Activated CD4-positive, alpha-beta T cell treated with anti-CD3 and anti-CD28 coated beads, Interleukin-2, amount 50 U/mL, for 24 hours (primary cell): ENCODE data around the gene TNRC18.
"Not testable (repeated sequence)": the region's sequence is repeated elsewhere in the genome, so short reads cannot be mapped to it uniquely, and the experiment has no call there.

Experiments
- DNase-seq, 2 donors: peaks; one replicate each; pipeline ENCODE4 v3.0.0-alpha.2; 2020; ENCODE audit warnings: low read depth in 1 of 2, low spot score in 1 of 2

The TNRC18 gene

DNA sequence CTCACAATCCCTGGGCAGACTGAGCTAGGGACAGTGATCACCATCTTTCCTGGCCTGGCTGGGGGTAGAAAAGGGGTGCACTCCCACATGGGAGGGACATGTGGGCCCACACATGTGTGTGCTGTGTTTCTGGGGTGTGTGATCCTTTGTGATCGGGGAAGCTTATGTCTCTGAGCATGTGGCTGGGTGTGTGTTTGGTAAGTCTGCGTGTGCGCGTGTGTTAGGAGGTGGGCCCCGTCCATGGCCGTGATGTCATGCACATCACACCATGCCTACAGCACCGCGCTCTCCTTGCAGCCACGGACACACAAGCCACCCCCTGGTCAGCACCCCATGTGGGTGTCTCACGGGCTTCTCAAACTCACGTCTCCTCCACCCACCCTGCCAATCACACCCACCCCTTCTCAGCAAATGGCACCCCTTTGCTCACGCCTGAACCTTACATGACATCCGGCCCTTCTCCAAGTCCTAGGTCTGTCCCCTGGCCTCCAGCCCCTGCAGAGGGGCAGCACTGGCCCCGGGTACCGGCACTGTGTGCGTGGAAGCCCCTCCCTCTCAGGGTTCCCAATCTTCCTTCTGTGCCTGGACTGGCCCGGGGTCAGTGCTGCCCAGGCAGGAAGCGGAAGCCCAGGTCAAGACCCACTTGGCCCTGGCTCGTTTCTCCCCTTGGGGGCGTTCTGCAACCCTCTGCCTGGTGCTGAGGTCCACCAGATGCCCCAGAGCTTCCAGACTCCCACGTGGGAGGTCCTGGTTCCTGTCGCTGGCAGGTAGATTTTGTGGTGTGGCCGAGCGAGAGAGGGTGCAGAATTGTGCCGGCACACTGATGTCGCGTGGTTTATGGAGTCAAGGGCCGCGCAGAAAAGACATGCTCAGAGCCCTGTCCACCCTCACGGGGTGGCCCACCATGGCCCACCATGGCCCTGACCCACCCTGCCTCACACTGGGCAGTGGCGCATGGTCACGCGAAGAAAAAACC lies 128.3 kb downstream of the TNRC18 start:
- DNase-seq, result no peak

DNA sequence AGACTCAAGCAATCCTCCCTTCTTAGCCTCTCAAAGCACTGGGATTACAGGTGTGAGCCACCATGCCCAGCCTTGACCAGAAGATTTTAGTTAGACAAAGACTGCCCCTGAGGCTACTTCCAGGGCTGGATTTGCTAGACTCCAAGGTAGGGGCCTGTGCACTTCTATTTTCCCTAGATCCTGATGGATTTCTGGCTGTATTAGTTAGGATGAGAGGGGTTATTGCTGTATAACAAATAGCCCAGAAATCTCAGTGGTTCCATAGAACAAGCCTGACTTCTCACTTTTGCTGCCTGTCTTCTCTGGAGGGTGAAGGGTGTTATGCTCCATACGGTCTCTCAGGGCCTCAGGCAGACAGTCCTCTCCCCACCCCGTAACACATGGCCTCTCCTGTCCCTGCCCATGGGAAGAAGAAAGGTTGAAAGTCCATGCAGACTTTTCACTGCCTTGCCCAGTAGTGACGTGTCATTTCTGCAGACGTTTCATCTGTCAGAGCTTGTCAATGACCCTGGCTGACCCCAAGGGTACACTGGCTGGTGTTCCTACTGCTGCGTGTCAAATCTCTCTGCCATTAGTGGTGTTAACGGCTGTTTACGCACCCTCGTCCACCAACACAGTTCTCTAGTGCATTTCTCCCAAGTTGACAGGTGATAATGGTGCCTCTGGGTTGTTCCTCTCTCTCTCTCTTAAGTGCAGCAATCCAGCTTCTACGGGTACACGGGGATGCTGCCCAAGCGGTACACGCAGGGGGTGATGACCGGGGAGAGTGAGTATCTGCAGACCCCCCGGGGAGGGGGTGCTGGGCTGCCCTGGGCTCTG lies 129.3 kb downstream of the TNRC18 start:
- no peak for DNase-seq

DNA sequence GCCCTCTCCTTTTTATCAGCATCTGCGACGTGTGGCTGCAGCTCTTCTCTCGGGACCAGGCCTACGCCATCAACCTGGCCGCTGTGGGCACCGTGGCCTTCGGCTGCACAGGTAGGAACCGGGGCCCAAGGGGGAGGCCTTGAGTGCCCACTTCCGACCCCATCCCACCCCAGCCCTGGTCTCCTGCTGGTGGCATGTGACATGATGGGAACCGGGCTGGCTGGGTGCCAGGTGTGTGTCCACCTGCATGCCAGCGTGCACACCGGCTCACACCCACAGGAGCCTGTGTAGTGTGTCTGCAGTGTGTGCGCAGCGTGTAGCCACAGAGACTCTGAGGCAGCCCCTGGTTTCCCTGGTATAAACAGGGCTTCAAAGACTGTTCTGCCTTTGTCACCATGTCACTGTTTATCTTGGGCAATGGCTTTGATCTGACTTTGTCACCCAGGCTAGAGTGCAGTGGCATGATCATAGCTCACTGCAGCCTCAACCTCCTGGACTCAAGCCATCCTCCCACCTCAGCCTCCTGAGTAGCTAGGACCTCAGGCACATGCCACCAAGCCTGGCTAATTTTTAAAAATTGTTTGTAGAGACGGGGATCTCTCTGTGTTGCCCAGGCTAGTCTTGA lies 131.8 kb downstream of the TNRC18 start:
- DNase-seq, result not testable (repeated sequence)

DNA sequence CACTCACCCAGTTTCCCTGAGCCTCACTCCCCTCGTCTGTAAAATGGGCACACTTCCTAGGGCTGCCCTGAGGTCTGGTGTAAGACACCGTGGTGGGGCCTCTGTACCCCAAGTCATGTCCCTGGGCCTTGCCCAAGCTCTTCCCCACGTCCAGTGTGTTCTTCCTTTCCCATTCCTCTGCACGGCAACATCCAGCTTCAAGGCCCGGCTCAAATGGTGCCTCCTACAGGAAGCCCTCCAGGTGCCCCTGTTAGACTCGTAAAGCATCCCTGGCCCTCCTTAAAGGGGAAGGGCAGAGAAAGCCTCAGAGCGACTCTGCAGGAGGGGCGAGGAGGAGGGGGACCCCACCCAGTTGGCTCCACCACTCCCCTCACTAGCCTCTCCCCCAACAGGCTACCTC lies 132.3 kb downstream of the TNRC18 start:
- DNase-seq, result no peak

DNA sequence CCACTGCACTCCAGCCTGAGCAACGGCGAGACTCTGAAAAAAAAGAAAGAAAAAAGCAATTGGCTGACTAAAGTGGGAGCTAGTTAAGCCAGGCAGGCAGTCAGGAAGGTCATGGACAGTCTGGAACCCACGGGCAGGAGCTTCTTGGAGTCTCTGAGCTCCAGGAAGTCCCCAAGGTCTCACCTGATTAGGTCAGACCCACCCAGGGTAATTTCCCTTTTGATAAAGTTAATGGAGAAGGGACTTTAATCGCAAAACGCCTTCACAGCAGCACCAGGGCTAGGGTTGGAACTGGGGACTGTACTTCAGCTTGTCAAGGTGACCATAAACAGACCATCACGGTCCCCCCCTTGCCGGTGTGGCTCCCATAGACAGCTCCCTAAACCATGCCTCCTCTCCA lies 134.3 kb downstream of the TNRC18 start:
- no peak for DNase-seq

DNA sequence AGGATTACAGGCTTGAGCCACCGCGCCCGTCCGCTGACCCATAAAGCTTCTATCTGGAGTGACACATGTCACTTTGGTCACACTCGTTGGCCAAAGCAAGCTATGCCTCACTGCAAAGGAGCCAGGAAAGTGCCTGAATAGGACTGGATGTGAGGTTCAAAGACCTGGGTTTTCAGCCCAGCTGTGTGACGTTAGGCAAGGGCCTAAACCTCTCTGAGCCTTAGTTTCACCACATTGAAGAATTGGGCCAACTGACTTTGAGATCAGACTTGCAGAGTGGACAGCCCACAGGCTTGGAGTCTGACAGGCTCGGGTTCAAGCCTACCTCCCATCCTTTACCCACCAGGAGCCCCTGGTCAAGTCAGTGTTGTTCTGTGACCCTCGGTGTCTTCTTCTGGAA lies 135.1 kb downstream of the TNRC18 start:
- DNase-seq, result not testable (repeated sequence)

DNA sequence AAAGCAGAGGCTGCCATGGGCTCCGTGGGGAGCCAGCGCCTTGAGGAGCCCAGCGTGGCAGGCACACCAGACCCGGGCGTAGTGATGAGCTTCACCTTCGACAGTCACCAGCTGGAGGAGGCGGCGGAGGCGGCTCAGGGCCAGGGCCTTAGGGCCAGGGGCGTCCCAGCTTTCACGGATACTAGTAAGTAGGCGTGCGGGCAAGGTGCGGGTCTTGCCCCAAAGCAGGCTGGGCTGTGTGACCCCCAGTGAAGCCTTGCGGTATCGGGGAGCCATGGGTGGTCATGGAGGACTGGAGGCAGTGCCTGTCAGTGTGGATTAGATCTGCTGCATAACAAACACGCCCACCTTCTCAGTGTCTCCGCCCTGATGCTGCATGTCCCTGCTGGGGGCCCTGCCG lies 135.8 kb downstream of the TNRC18 start:
- DNase-seq, result no peak

DNA sequence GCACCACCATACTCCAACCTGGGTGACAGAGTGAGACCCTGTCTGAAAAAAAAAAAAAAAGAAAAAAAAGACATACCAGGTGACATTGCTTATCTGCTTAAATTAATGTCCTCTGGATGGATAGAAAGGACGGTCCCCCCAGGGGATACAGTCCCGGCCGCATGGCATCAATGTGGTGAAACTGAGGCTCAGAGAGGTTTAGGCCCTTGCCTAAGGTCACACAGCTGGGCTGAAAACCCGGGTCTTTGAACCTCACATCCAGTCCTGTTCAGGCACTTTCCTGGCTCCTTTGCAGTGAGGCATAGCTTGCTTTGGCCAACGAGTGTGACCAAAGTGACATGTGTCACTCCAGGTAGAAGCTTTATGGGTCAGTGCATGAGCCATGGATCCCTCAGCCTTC lies 136.3 kb downstream of the TNRC18 start:
- DNase-seq, result not testable (repeated sequence)

DNA sequence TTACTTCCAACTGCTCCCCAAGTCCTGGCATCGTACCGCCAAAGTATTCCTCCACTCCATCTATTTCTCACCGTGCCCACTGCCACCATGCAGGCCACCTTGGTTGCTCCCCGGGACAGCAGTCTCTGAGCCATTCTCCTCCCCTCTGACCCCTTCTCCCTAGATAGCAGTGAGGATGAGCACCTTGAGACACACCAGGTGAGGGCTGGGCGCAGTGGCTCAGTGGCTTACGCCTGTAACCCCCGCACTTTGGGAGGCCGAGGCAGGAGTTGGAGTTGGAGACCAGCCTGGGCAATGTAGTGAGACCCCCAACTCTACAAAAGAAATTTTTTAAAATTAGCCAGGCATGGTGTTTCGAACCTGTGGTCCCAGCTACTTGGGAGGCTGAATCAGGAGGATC lies 136.7 kb downstream of the TNRC18 start:
- no peak for DNase-seq

DNA sequence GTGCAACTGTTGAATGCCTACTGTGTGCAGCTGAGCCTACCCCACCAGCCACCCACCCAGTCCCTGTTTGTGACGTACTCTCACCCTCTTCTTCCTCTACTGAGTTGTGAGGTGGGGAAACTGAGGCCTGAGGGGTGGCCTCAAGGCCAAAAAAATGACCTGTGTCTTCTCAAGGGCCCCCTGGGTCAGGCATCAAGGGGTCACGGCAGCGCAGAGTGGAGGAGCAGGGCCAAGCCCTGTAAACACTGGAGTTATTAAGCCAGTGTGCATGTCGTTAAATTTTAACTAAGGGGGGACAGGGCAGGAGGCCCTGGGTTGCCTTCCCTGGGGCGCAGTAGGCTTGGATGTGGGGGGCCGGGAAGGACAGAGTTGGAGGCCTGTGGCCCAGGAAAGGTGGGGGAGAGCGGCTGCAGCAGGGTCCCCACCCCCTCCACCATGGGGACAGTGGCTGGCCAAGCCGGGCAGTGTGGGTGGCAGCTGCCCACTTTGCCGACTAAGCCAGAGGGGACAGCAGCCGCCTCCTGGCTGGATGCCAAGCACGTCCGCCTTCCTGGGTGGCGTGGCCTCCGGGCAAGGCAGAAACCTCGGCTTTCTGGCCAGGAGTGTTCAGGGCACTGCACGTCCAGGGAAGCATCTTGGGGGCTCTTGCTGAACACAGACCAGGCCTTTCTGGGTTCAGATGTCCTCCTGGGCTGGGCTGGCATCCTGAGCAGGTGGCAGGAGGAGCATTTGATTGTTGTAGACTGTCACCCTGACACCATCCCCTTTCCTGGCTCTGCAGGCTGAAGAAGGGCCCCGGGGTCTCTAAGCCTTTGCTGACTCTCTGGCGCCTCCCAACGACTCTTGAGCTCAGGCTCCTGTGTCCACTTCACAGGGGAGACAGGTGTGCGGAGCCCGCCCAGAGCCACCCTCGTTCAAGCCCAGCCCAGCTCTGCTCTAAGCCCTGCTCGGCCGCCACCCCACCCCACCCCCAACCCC lies 139.0 kb downstream of the TNRC18 start:
- no peak for DNase-seq

DNA sequence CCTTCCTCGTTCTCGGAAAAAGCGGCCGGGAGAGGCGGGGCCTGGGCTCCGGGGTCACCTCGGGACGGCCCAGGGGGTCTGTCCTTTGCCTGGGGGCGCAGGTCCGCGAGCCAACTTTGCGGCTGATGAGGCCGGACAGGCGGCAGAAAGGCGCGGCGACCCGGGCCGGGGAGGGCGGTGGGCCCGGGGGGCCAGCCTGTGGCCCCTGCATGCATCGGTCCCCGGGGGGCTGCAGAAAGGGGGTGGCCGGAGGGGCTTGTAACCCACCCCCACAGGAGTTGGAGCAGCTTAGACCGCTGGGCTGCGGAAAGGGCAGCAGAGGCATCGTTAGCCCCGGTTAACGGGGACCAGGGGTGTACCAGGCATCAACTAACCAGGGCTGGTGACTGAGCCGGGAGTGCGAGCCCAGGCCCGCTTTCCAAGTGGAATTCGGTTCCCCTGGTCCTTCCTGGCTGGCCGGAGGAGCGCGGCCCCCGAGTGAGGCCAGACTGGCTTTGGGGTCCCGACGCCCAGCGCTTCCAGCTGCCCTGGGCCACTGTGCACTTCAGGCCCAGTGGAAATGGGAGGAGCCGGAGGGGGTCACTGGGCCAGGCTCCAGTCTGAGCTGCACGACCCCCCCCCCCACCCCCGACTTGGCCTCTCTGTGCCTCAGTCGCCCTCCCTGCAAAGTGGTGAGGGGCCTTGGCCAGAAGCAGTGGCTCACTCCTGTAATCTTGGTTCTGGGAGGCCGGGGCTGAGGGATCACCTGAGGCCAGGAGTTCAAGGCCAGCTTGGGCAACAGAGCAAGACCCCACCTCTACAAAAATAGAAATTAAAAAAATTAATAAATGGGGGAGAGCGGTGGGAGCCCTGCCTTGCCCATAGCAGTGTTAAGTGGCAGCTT lies 140.0 kb downstream of the TNRC18 start:
- DNase-seq, result no peak

DNA sequence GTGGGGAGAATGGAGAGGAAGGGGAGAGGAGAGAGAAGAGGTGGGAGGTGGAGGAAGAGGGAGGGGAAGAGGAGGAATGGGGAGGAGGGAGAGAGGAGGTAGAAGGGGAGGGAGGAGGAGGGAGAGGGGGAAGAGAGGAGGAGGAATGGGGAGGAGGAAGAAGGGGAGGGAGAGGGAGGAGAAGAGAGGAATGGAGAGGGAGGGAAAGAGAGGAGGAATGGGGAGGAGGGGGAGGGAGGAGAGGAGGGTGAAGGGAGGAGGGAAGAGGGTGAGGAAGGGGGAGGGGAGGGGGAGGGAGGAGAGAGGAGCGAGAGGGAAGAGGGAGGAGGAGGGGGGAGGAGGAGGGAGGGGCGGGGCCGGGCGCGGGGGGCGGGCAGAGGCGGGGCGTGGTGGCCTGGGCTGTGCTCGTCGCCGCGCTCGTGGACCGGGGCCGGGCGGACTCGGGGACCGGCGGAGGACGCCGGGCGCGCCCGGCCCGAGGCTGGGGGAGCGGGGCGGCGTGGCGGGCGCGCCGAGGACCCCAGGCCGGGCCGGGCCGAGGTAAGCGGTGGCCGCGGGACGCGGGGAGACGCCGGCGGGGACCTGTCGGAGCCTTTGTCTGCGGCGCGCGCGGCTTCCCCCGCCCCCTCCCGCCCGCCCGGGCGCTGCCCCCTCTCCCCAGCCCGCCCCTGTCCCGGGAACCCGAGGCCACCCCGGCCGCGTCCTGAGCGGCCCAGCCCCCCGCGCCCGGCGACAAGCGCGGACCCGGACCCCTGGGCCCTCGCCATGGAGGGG lies 140.9 kb downstream of the TNRC18 start, which contains the start of gene SLC29A4:
SLC29A4 (plus strand) TSS at position 401 of the 774 bp plus-strand sequence. CDS start 4,874 bp downstream, outside the sequence.
- no peak for DNase-seq

DNA sequence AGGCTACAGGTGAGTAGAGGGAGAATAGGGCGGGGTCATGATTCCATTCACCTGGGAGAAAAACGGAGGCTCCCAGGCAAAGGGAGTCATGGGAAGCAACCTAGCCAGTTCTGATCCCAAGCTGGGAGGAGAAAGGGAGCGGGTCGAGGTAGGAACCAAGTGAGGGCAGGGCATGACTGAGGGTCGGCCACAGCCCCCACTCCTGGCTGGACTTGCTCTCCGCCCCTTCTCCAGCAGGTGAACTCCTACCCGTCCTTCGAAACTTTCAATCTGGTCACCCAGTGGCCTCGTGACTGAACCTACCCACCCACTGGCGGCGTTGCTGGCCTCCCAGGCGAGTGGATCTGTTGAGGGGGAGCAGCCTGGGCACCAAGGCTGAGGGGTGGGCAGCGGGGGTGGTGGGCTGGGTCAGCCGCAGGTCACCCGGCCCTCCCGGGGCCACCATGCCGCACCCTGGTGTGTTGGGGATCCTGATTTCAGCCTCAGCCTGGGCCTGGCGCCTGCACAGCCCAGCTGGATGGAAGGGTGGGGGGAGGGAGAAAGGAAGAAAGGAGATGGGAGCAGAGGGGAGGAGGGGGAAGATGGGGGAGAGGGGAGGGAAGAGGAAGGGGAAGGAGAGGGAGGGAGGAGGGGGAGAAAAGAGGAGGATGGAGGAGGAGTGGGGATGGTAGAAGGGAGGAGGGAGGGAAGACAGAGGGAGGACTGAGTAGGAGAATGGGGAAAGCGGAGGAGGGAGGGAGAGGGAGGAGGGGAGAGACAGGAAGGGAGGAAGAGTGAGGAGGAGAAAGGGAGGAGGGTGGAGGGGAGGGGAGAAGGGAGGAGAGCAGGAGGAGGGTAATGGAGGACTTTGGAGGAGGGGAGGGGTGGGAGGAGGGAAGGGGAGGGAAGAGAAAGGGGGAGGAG lies 141.8 kb downstream of the TNRC18 start:
- DNase-seq, result not testable (repeated sequence)

DNA sequence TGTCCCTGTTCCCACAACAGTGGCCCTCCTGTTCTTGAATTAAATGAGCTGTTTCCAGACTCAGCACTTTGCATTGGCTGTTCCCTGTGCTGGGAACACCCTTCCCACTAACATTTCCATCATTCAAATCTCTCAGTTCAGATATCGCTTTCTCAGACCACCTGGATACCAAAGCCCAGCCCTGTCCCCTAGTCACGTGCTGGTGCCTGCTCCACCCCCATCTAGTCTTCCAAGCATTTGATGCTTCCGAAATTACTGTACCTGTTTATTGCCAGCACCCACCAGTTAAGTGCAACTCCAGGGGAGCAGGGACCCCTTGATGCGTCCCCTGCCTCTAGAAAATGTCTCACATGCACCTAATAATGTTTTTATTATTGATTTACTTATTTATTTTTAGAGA lies 143.9 kb downstream of the TNRC18 start:
- DNase-seq, result no peak

DNA sequence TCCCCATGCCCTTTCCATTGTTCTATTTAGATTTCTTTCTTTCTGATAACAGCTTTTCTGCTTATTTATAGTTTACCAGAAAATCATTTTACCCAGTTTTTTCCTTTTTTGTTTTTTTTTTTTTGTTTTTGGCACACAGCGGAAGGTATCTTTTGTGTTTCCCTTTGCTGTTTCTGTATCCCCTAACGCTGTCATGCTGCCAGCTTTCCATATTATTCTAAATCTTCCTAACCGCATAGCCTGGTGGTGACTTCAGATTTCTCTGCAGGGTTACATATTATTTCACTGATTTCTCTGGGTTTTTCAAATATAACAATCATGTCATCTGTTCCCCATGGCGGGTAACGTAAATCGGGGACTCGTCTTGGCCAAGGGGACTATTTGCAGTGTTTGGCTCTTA lies 144.9 kb downstream of the TNRC18 start:
- DNase-seq, result no peak

DNA sequence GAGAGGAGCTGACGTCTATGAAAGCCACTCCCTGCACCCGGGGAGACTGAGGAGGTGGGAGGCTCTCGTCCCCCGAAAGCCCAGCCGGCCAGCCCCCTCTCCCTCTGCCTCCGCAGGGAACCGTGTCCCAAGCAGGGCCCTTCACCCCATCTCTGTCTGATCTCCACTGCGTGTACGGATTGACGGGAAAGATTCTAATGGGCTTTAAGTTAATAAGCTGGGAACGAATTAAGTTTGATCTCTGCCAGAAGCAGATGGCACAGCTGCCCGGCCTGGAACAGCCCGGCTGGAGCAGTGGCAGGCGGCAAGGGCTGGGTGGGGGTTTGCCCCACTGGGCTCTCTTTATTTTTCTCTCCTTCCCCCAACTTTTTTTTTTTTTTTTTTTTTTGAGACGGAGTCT lies 147.0 kb downstream of the TNRC18 start:
- no peak for DNase-seq

DNA sequence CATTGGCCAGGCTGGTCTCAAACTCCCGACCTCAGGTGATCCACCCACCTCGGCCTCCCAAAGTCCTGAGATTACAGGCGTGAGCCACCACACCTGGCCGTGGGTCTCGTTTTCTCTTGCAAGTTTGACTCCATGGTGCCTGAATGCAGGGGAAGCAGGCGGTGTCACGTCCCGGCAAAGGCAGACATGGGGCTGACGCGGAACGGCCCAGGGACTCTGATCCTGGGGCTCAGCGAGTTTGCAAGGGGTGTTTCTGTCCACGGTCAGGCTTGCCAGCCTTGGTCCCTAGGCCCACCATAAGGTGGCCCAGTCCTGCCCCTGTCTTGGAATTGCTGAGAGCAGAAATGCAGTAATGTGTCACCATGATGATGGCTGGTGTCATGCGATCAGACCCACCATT lies 147.5 kb downstream of the TNRC18 start:
- not testable (repeated sequence) for DNase-seq
